Right lobe of liver (tissue), 6 donors: ENCODE results near the gene NAPG. TPM values are rescaled to one million over a fixed set of nuclear protein-coding genes. Genes with fewer than 3 reads are reported as not detected.

ENCODE experiments used
- ATAC-seq, 4 donors: fragments of 200-7000 bp; cut with Tn5 transposase; one replicate each; pipeline ENCODE4 v1.9.1; 2020; ENCODE audit warnings: mild to moderate bottlenecking in 4 of 4, moderate library complexity in 4 of 4
- DNase-seq, 3 donors: peaks; one replicate each; pipeline ENCODE4 v3.0.0-alpha.2; 2020
- H3K27ac ChIP-seq, 3 donors: fragments of 200-600 bp; one replicate each; pipeline ENCODE4 v1.8.0; 2022
- H3K27me3 ChIP-seq, 2 donors: fragments of 200-600 bp; one replicate each; pipeline ENCODE4 v1.8.0; 2022
- H3K36me3 ChIP-seq, 4 donors: fragments of 200-600 bp; sonication (generic) in 1 of 4; one replicate each; pipeline versions ENCODE4 v1.5.1 to v1.8.0; 2017 to 2022; ENCODE audit warnings: control low read depth in 1 of 4
- H3K4me1 ChIP-seq, 4 donors: fragments of 200-600 bp; sonication (generic) in 1 of 4; one replicate each; pipeline versions ENCODE4 v1.5.1 to v1.8.0; 2017 to 2022; ENCODE audit warnings: control low read depth in 1 of 4
- H3K4me3 ChIP-seq, 3 donors: fragments of 200-600 bp; one replicate each; pipeline ENCODE4 v1.8.0; 2022
- H3K9me3 ChIP-seq, 4 donors: fragments of 200-600 bp; sonication (generic) in 1 of 4; one replicate each; pipeline versions ENCODE4 v1.5.1 to v1.8.0; 2017 to 2022; ENCODE audit warnings: control low read depth in 1 of 4
- CTCF ChIP-seq, 4 donors: fragments of 200-600 bp in 3 of 4; fragments of 450-650 bp in 1 of 4; IDR thresholded peaks; one replicate each; pipeline versions ENCODE4 v1.5.1 to v1.8.0; 2016 to 2022; ENCODE audit warnings: antibody characterized with exemption in 4 of 4, mild to moderate bottlenecking in 2 of 4
- POLR2A ChIP-seq: fragments of 450-650 bp; IDR thresholded peaks from one replicate; pipeline ENCODE4 v1.6.1; 2017; ENCODE audit warnings: antibody characterized with exemption, mild to moderate bottlenecking
- WGBS: methylation state at CpG from one replicate; pipeline ENCODE4 v1.1.6; 2018; ENCODE audit warnings: low coverage, low lambda C conversion rate; ENCODE audit not compliant: insufficient coverage; ENCODE audit errors: missing lambda C conversion rate; 5-methylcytosine and 5-hydroxymethylcytosine counted together
- intact Hi-C, 2 donors: fragments of 100-400 bp; cut with DNase I; formaldehyde crosslinking; loops; one replicate each; pipeline versions ENCODE4 v1.11.2 to v1.14.1; 2022
- total RNA-seq, 6 experiments: library from RNA; depleted of rRNA in 2 of 6; stranded (reverse); fragments of >200 nt in 2 of 6; fragmentation: NEBNext Ultra II Directional in 3 of 6; extraction: Animal tissue kit (Norgen Biotek cat#: 25700) in 3 of 6; gene quantifications; one replicate each; pipeline versions ENCODE4 v1.1.0 to v1.2.4, GENCODE V29; 2016 to 2023
- donor health status: DM: no; HTN: yes; CAD: no.
- donor health status: DM: no; HTN: no; CAD: no.
- donor health status: DM: no; HTN: no; CAD: no.
- donor health status: DM: no; HTN: yes; CAD: no.
- donor health status: DM: no; HTN: yes; CAD: no.

Gene NAPG
- total RNA-seq, 6 experiments from 2014 or later, result 10.7 to 20.6 (median 14.1) TPM

GRCh38 chr18:10562773-10563160, 36.9 kb downstream of the NAPG start:
- Histone ChIP-seq H3K4me3 (no peak overlapping the region), H3K36me3 (no peaks in the 10 kb centered on the region), H3K27ac (no peak overlapping the region), H3K9me3 (no peaks in the 10 kb centered on the region), H3K4me1 (peaks cover 0 to 7% (median 0%) of the 10 kb centered on the region in 4 donors), H3K27me3 (no peaks in the 10 kb centered on the region)
- no peak for DNase-seq
- WGBS, result 76% methylated on average over 5 of the region's 5 CpGs
- no peak for ATAC-seq
- intact Hi-C loops, result no loop called here
- no peak for TF ChIP-seq POLR2A
- TF ChIP-seq CTCF (IDR thresholded peaks at IDR 0.05), result no peak

- 90% methylated on average over 6 of the region's 9 CpGs for WGBS
- H3K27ac ChIP-seq, result no peak overlapping the region
- intact Hi-C loops, result no loop called here
- ATAC-seq (no peak), DNase-seq (no peak)
- H3K9me3 ChIP-seq, result no peaks in the 10 kb centered on the region
- peaks cover 0 to 7% (median 0%) of the 10 kb centered on the region in 4 donors for H3K4me1 ChIP-seq
- H3K36me3 ChIP-seq, result no peaks in the 10 kb centered on the region
- H3K4me3 ChIP-seq, result no peak overlapping the region
- TF ChIP-seq POLR2A, result no peak
- no peak for TF ChIP-seq CTCF (IDR thresholded peaks at IDR 0.05)
- no peaks in the 10 kb centered on the region for H3K27me3 ChIP-seq
These were observed 38.1 kb downstream of the NAPG start for GRCh38 chr18:10563886-10564285.

- TF ChIP-seq POLR2A, result no peak
- no peak for TF ChIP-seq CTCF (IDR thresholded peaks at IDR 0.05)
- intact Hi-C loops, result no loop called here
- H3K27me3 ChIP-seq, result no peaks in the 10 kb centered on the region
- H3K4me3 ChIP-seq, result no peak overlapping the region
- H3K9me3 ChIP-seq, result no peaks in the 10 kb centered on the region
- peaks cover 0 to 2% (median 0%) of the 10 kb centered on the region in 4 donors for H3K4me1 ChIP-seq
- ATAC-seq, result no peak
- H3K36me3 ChIP-seq, result no peaks in the 10 kb centered on the region
- no peak for DNase-seq
- 79% methylated on average over 6 of the region's 10 CpGs for WGBS
- H3K27ac ChIP-seq, result no peak overlapping the region
These were observed 39.3 kb downstream of the NAPG start for GRCh38 chr18:10564975-10565773.

DNA sequence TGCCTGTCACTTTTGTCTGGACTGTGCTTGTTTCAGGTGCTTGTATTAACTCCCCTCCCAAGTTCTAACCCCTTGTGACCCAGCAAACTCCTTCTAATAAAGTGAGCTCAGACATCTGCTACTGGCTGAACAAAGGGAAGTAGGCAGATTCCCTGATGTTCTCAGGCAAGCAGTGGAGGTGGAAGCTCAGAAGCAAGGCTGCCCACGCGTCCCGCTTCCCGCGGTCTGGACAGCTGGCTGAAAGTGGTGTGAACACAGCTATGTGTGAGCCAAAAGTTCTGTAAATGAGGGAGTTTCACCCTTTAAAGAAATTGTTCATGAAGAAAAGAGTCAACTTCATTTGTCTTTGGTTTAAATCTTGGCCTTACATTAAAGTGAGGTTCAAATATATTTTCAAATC, 40.0 kb downstream of the NAPG start:
- H3K9me3 ChIP-seq, result no peaks in the 10 kb centered on the region
- ATAC-seq, result no peak
- no peak for TF ChIP-seq CTCF (IDR thresholded peaks at IDR 0.05)
- no peak for TF ChIP-seq POLR2A
- no peak overlapping the region for H3K27ac ChIP-seq
- intact Hi-C loops, result no loop called here
- no peak overlapping the region for H3K4me3 ChIP-seq
- DNase-seq, result no peak
- H3K4me1 ChIP-seq, result no peaks in the 10 kb centered on the region
- H3K27me3 ChIP-seq, result no peaks in the 10 kb centered on the region
- WGBS, result 92% methylated on average over 5 of the region's 5 CpGs
- no peaks in the 10 kb centered on the region for H3K36me3 ChIP-seq
